ENCODE results near the gene CFB. TPM values are rescaled to one million over a fixed set of nuclear protein-coding genes. Genes with fewer than 3 reads are reported as not detected.

CFB gene
- total RNA-seq, 1 experiment from 2014 or later = 22.6 TPM

- H3F3A ChIP-seq (ENCODE audit: insufficient read depth, low read depth) = 0 out of 2 replicates have a peak, but pooled peaks cover 8% of the 10 kb centered on the region
- H3K4me3 ChIP-seq = no peak overlapping the region
- H4K20me1 ChIP-seq (ENCODE audit: insufficient read depth) = no peaks in the 10 kb centered on the region
- H3K4me2 ChIP-seq = no peak overlapping the region
- intact Hi-C loops (cut with micrococcal nuclease; ENCODE audit: unreplicated experiment) = no loop called here
- no TSS peak for BruUV-seq (replicated peaks)
- no peak overlapping the region for H2AFZ ChIP-seq
- H3K27ac ChIP-seq = no peak overlapping the region
- DNase-seq = no peak
- no peaks in the 10 kb centered on the region for H3K36me3 ChIP-seq (ENCODE audit: low read depth)
- no peaks in the 10 kb centered on the region for H3K9me2 ChIP-seq (ENCODE audit: insufficient read depth)
- peaks cover 5% of the 10 kb centered on the region; the same call in 1 of the 2 replicates for H3K4me1 ChIP-seq (replicated peaks; ENCODE audit: insufficient read depth)
- CTCF ChIA-PET = no interaction called here
- no peak for TF ChIP-seq EZH2 (IDR thresholded peaks at IDR 0.05; ENCODE audit: low read depth)
- no peak for TF ChIP-seq CTCF (conservative IDR thresholded peaks at IDR 0.05)
- no peaks in the 10 kb centered on the region for H3K79me2 ChIP-seq (ENCODE audit: low read depth)
- no peaks in the 10 kb centered on the region for H3K27me3 ChIP-seq (ENCODE audit: insufficient read depth, low read depth)
- POLR2A ChIA-PET (ENCODE audit: unreplicated experiment) = interaction anchor here (0.6 to 0.7 kb wide), 2 partner anchors 372 to 524 kb away, joined by 3 to 11 read pairs; no protein-coding TSS in a partner anchor
- no peaks in the 10 kb centered on the region for H3K9me3 ChIP-seq (ENCODE audit: insufficient read depth, low read depth)
Measured at GRCh38 chr6:31922942-31923341, 23.0 kb upstream of the CFB start.

GRCh38 chr6:31927242-31927862 lies 18.5 kb upstream of the CFB start, which contains the start of gene C2:
TSS of gene C2 (plus strand) at chr6:31927717. CDS start at chr6:31927753, 36 bp downstream.
- H3K4me3 ChIP-seq = no peak within 1 kb of the TSS
- CTCF ChIA-PET = no interaction called here
- no peaks in the 10 kb centered on the region for H3K9me3 ChIP-seq (ENCODE audit: insufficient read depth, low read depth)
- H3K79me2 ChIP-seq (ENCODE audit: low read depth) = no peaks in the 10 kb centered on the region
- TF ChIP-seq CTCF (conservative IDR thresholded peaks at IDR 0.05) (no peak), EZH2 (IDR thresholded peaks at IDR 0.05; ENCODE audit: low read depth) (no peak)
- intact Hi-C loops (cut with micrococcal nuclease; ENCODE audit: unreplicated experiment) = no loop called here
- no peaks in the 10 kb centered on the region for H3F3A ChIP-seq (ENCODE audit: insufficient read depth, low read depth)
- H2AFZ ChIP-seq = no peak within 1 kb of the TSS
- POLR2A ChIA-PET (ENCODE audit: unreplicated experiment) = no interaction called here
- no TSS peak for BruUV-seq (replicated peaks)
- no peaks in the 10 kb centered on the region for H4K20me1 ChIP-seq (ENCODE audit: insufficient read depth)
- DNase-seq = no peak
- no peak within 1 kb of the TSS for H3K4me2 ChIP-seq
- no peaks in the 10 kb centered on the region for H3K27me3 ChIP-seq (ENCODE audit: insufficient read depth, low read depth)
- H3K36me3 ChIP-seq (ENCODE audit: low read depth) = no peaks in the 10 kb centered on the region
- no peaks in the 10 kb centered on the region for H3K4me1 ChIP-seq (replicated peaks; ENCODE audit: insufficient read depth)
- no peak within 1 kb of the TSS for H3K27ac ChIP-seq
- H3K9me2 ChIP-seq (ENCODE audit: insufficient read depth) = no peaks in the 10 kb centered on the region

GRCh38 chr6:31927863-31928671 lies 17.8 kb upstream of the CFB start:
- H3K9me3 ChIP-seq (ENCODE audit: insufficient read depth, low read depth) = no peaks in the 10 kb centered on the region
- no peak overlapping the region for H3K4me3 ChIP-seq
- DNase-seq = no peak
- no peaks in the 10 kb centered on the region for H3K79me2 ChIP-seq (ENCODE audit: low read depth)
- no peaks in the 10 kb centered on the region for H3K4me1 ChIP-seq (replicated peaks; ENCODE audit: insufficient read depth)
- BruUV-seq (replicated peaks) = no TSS peak
- H3K36me3 ChIP-seq (ENCODE audit: low read depth) = no peaks in the 10 kb centered on the region
- ChIA-PET CTCF (no interaction called here), POLR2A (ENCODE audit: unreplicated experiment) (interaction anchor here (0.6 kb wide), 1 partner anchor 113 kb away, joined by 4 read pairs; the partner anchor contains the start of genes HSPA1A and HSPA1L)
- no peaks in the 10 kb centered on the region for H3K27me3 ChIP-seq (ENCODE audit: insufficient read depth, low read depth)
- no peak overlapping the region for H2AFZ ChIP-seq
- no peaks in the 10 kb centered on the region for H3F3A ChIP-seq (ENCODE audit: insufficient read depth, low read depth)
- intact Hi-C loops (cut with micrococcal nuclease; ENCODE audit: unreplicated experiment) = no loop called here
- no peaks in the 10 kb centered on the region for H3K9me2 ChIP-seq (ENCODE audit: insufficient read depth)
- no peak overlapping the region for H3K27ac ChIP-seq
- H3K4me2 ChIP-seq = no peak overlapping the region
- H4K20me1 ChIP-seq (ENCODE audit: insufficient read depth) = no peaks in the 10 kb centered on the region
- TF ChIP-seq EZH2 (IDR thresholded peaks at IDR 0.05; ENCODE audit: low read depth) (no peak), CTCF (conservative IDR thresholded peaks at IDR 0.05) (no peak)
